Measurements from ENCODE around the gene PLIN3.
"Not testable (repeated sequence)": the region's sequence is repeated elsewhere in the genome, so short reads cannot be mapped to it uniquely, and the experiment has no call there.

Gene PLIN3

DNA sequence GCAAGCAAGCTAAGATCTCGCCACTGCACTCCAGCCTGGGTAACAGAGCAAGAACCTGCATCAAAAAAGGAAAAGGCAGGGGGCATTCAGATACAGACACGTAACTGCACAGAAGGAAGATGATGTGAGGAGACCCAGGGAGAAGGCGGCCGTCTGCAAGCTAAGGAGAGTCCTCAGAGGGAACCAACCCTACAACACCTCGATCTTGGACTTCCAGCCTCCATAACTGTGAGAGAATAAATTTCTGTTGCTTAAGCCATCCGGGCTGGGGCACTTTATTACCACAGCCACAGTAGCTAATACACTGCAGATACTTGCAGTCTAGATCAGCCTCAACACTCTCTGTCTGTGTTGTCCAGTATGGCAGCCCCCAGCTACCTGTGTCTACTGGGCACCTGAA lies 43.9 kb downstream of the PLIN3 start:
- CTCF ChIA-PET: interaction anchor here (1.2 kb wide), 1 partner anchor 14 kb away, joined by 3 read pairs; no protein-coding TSS in a partner anchor
- no peak for DNase-seq (ENCODE audit: extremely low spot score)
- TF ChIP-seq FOXA1 (IDR thresholded peaks at IDR 0.05): no peak
- no peak for TF ChIP-seq ELF4 (IDR thresholded peaks at IDR 0.05)
- no peak for TF ChIP-seq BHLHE40 (IDR thresholded peaks at IDR 0.05; ENCODE audit: borderline replicate concordance)
- no peak for TF ChIP-seq TARDBP (IDR thresholded peaks at IDR 0.05)
- no peak for TF ChIP-seq SUZ12 (IDR thresholded peaks at IDR 0.05)
- no peak for TF ChIP-seq ARNT (IDR thresholded peaks at IDR 0.05)
- no peak for TF ChIP-seq FOXM1 (IDR thresholded peaks at IDR 0.05; ENCODE audit: borderline replicate concordance)
- TF ChIP-seq CTBP1 (IDR thresholded peaks at IDR 0.05; ENCODE audit: borderline replicate concordance): no peak
- no peak for TF ChIP-seq L3MBTL2 (conservative IDR thresholded peaks at IDR 0.05)
- no peak for TF ChIP-seq HDGF (IDR thresholded peaks at IDR 0.05; ENCODE audit: borderline replicate concordance)
- no peak for TF ChIP-seq FOXK2 (IDR thresholded peaks at IDR 0.05)
- TF ChIP-seq SP1 (IDR thresholded peaks at IDR 0.05): no peak
- no peak for TF ChIP-seq ZNF384 (IDR thresholded peaks at IDR 0.05)
- TF ChIP-seq, protein P1, sequence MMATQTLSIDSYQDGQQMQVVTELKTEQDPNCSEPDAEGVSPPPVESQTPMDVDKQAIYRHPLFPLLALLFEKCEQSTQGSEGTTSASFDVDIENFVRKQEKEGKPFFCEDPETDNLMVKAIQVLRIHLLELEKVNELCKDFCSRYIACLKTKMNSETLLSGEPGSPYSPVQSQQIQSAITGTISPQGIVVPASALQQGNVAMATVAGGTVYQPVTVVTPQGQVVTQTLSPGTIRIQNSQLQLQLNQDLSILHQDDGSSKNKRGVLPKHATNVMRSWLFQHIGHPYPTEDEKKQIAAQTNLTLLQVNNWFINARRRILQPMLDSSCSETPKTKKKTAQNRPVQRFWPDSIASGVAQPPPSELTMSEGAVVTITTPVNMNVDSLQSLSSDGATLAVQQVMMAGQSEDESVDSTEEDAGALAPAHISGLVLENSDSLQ (IDR thresholded peaks at IDR 0.05): no peak
- POLR2A ChIA-PET: interaction anchor here (0.7 kb wide), 1 partner anchor 483 kb away, joined by 5 read pairs; no protein-coding TSS in a partner anchor

GRCh38 chr19:4822354-4822753 lies 45.1 kb downstream of the PLIN3 start:
- DNase-seq (ENCODE audit: extremely low spot score); CTCF ChIA-PET; POLR2A ChIA-PET: not testable (repeated sequence)

- ChIA-PET POLR2A (no interaction called here), CTCF (no interaction called here)
- no peak for TF ChIP-seq FOXA1 (IDR thresholded peaks at IDR 0.05)
- TF ChIP-seq LEF1 (IDR thresholded peaks at IDR 0.05; ENCODE audit: borderline replicate concordance): no peak
- no peak for TF ChIP-seq SP1 (IDR thresholded peaks at IDR 0.05)
- no peak for TF ChIP-seq TARDBP (IDR thresholded peaks at IDR 0.05)
- no peak for TF ChIP-seq L3MBTL2 (conservative IDR thresholded peaks at IDR 0.05)
- TF ChIP-seq BHLHE40 (IDR thresholded peaks at IDR 0.05; ENCODE audit: borderline replicate concordance): no peak
- no peak for TF ChIP-seq ZNF384 (IDR thresholded peaks at IDR 0.05)
- TF ChIP-seq NFRKB (IDR thresholded peaks at IDR 0.05): no peak
- TF ChIP-seq, protein P1 (IDR thresholded peaks at IDR 0.05): no peak
- no peak for TF ChIP-seq CTBP1 (IDR thresholded peaks at IDR 0.05; ENCODE audit: borderline replicate concordance)
- TF ChIP-seq FOXM1 (IDR thresholded peaks at IDR 0.05; ENCODE audit: borderline replicate concordance): no peak
- TF ChIP-seq FOXK2 (IDR thresholded peaks at IDR 0.05): no peak
- no peak for TF ChIP-seq SUZ12 (IDR thresholded peaks at IDR 0.05)
- TF ChIP-seq ARNT (IDR thresholded peaks at IDR 0.05): no peak
- no peak for TF ChIP-seq HDGF (IDR thresholded peaks at IDR 0.05; ENCODE audit: borderline replicate concordance)
- TF ChIP-seq ELF4 (IDR thresholded peaks at IDR 0.05): no peak
- DNase-seq (ENCODE audit: extremely low spot score): no peak
Measured at GRCh38 chr19:4821265-4821664, 46.2 kb downstream of the PLIN3 start.

- CTCF ChIA-PET: interaction anchor here (0.6 to 1.3 kb wide), 3 partner anchors 8 to 22 kb away, joined by 3 read pairs; no protein-coding TSS in a partner anchor
- no peak for DNase-seq (ENCODE audit: extremely low spot score)
- no peak for TF ChIP-seq ARNT (IDR thresholded peaks at IDR 0.05)
- TF ChIP-seq SP1 (IDR thresholded peaks at IDR 0.05): no peak
- no peak for TF ChIP-seq L3MBTL2 (conservative IDR thresholded peaks at IDR 0.05)
- no peak for TF ChIP-seq HDGF (IDR thresholded peaks at IDR 0.05; ENCODE audit: borderline replicate concordance)
- TF ChIP-seq ZNF384 (IDR thresholded peaks at IDR 0.05): no peak
- no peak for TF ChIP-seq BHLHE40 (IDR thresholded peaks at IDR 0.05; ENCODE audit: borderline replicate concordance)
- no peak for TF ChIP-seq SUZ12 (IDR thresholded peaks at IDR 0.05)
- TF ChIP-seq CTBP1 (IDR thresholded peaks at IDR 0.05; ENCODE audit: borderline replicate concordance): no peak
- POLR2A ChIA-PET: interaction anchor here (0.6 kb wide), 1 partner anchor 30 kb away, joined by 3 read pairs; no protein-coding TSS in a partner anchor
Measured at GRCh38 chr19:4817467-4818277, 49.8 kb downstream of the PLIN3 start.

DNA sequence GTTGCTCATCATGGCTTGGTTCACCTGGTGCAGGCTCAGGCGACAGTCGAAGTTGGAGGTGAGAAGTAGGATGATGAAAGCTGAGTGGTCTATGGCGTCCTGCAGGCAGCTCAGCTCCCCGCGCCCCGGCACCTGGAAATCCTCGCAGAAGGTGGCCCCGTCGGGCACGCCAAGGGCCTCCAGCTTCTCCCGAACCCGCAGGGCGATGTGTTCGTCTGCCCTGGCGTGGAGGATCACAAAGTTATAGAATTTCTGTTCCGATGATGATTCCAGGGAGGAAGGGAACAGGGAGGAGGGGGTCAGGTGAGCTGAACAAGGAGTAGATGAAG lies 50.6 kb downstream of the PLIN3 start:
- CTCF ChIA-PET: interaction anchor here (0.6 to 1.1 kb wide), 2 partner anchors 23 to 46 kb away, joined by 3 to 5 read pairs; no protein-coding TSS in a partner anchor
- no peak for DNase-seq (ENCODE audit: extremely low spot score)
- TF ChIP-seq LEF1 (IDR thresholded peaks at IDR 0.05; ENCODE audit: borderline replicate concordance) (no peak), SP1 (IDR thresholded peaks at IDR 0.05) (no peak), CTBP1 (IDR thresholded peaks at IDR 0.05; ENCODE audit: borderline replicate concordance) (no peak), FOXK2 (IDR thresholded peaks at IDR 0.05) (no peak), L3MBTL2 (conservative IDR thresholded peaks at IDR 0.05) (no peak), HDGF (IDR thresholded peaks at IDR 0.05; ENCODE audit: borderline replicate concordance) (no peak), FOXA1 (IDR thresholded peaks at IDR 0.05) (no peak), BHLHE40 (IDR thresholded peaks at IDR 0.05; ENCODE audit: borderline replicate concordance) (no peak), ELF4 (IDR thresholded peaks at IDR 0.05) (no peak), FOXM1 (IDR thresholded peaks at IDR 0.05; ENCODE audit: borderline replicate concordance) (no peak), ZNF384 (IDR thresholded peaks at IDR 0.05) (no peak)
- TF ChIP-seq, protein P1 (IDR thresholded peaks at IDR 0.05): no peak
- POLR2A ChIA-PET: no interaction called here

Data from HEK293T (cell line).